HEK293T (cell line): ENCODE measurements around the gene MICU1.

Experiments used
- ARNT ChIP-seq: fragments of 450-650 bp; IDR thresholded peaks from 2 replicates; pipeline ENCODE4 v1.6.1; 2017; ENCODE audit warnings: mild to moderate bottlenecking
- BHLHE40 ChIP-seq: fragments of 450-650 bp; IDR thresholded peaks from 2 replicates; pipeline ENCODE4 v1.6.1; 2016; ENCODE audit warnings: mild to moderate bottlenecking, moderate library complexity, borderline replicate concordance
- ELF4 ChIP-seq: fragments of 450-650 bp; IDR thresholded peaks from 2 replicates; pipeline ENCODE4 v1.6.1; 2017; ENCODE audit warnings: antibody characterized with exemption
- FOXA1 ChIP-seq: fragments of 450-650 bp; IDR thresholded peaks from 2 replicates; pipeline ENCODE4 v1.6.1; 2016; ENCODE audit warnings: mild to moderate bottlenecking
- FOXK2 ChIP-seq: fragments of 450-650 bp; IDR thresholded peaks from 2 replicates; pipeline ENCODE4 v1.6.1; 2016; ENCODE audit warnings: mild to moderate bottlenecking
- FOXM1 ChIP-seq: fragments of 450-650 bp; IDR thresholded peaks from 2 replicates; pipeline ENCODE4 v1.6.1; 2017; ENCODE audit warnings: mild to moderate bottlenecking, borderline replicate concordance
- NFRKB ChIP-seq: fragments of 450-650 bp; IDR thresholded peaks from 2 replicates; pipeline ENCODE4 v1.6.1; 2016; ENCODE audit warnings: mild to moderate bottlenecking, moderate library complexity
- SP1 ChIP-seq: fragments of 450-650 bp; IDR thresholded peaks from 2 replicates; pipeline ENCODE4 v1.6.1; 2017
- SUZ12 ChIP-seq: fragments of 450-650 bp; IDR thresholded peaks from 2 replicates; pipeline ENCODE4 v1.6.1; 2016; ENCODE audit warnings: mild to moderate bottlenecking
- TARDBP ChIP-seq: fragments of 450-650 bp; IDR thresholded peaks from 2 replicates; pipeline ENCODE4 v1.6.1; 2016
- ZNF384 ChIP-seq: fragments of 450-650 bp; IDR thresholded peaks from 2 replicates; pipeline ENCODE4 v1.6.1; 2016
- TF ChIP-seq, protein P1 (sequence below): fragments of 450-650 bp; IDR thresholded peaks from 2 replicates; pipeline ENCODE4 v1.6.1; 2016

DNA sequence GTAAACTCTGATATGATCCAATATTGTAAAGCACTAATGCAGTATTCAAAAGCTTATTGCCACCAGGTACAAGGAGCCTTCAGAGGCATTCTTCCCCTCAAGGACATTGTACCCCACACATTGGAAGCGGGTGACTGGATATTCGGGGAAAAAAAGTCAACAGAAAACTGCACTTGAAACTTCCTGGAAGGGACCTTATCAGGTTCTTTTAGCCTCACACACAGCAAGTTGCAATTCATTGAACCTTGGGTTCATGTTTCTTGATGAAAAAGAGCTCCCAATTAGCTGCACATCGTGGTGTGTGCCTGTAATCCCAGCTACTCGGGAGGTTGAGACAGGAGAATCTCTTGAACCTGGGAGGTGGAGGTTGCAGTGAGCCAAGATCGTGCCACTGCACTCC is 16.4 kb upstream of the MICU1 start:
- TF ChIP-seq SUZ12 (no peak), ELF4 (no peak), SP1 (no peak), BHLHE40 (no peak), NFRKB (no peak), FOXM1 (no peak), ZNF384 (no peak), FOXA1 (no peak), ARNT (no peak), TARDBP (no peak), FOXK2 (no peak)
- TF ChIP-seq, protein P1, sequence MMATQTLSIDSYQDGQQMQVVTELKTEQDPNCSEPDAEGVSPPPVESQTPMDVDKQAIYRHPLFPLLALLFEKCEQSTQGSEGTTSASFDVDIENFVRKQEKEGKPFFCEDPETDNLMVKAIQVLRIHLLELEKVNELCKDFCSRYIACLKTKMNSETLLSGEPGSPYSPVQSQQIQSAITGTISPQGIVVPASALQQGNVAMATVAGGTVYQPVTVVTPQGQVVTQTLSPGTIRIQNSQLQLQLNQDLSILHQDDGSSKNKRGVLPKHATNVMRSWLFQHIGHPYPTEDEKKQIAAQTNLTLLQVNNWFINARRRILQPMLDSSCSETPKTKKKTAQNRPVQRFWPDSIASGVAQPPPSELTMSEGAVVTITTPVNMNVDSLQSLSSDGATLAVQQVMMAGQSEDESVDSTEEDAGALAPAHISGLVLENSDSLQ, result no peak
